KMS-11 (cell line): ENCODE measurements around the gene KSR2.

ENCODE experiments used
- H2AFZ ChIP-seq: fragments of 200-600 bp; sonication (generic); 2 replicates; pipeline ENCODE4 v1.6.1; 2016; ENCODE audit warnings: antibody characterized with exemption, mixed run types, low read depth
- H3K27ac ChIP-seq: fragments of 200-600 bp; sonication (generic); 2 replicates; pipeline ENCODE4 v1.6.1; 2016; ENCODE audit warnings: mild to moderate bottlenecking, mixed run types
- H3K27me3 ChIP-seq: fragments of 200-600 bp; sonication (generic); 2 replicates; pipeline ENCODE4 v1.6.1; 2017; ENCODE audit warnings: mild to moderate bottlenecking, low read depth, mixed run types, moderate library complexity; ENCODE audit not compliant: insufficient read depth
- H3K36me3 ChIP-seq: fragments of 200-600 bp; sonication (generic); 2 replicates; pipeline ENCODE4 v1.6.1; 2017; ENCODE audit warnings: mild to moderate bottlenecking, mixed run types; ENCODE audit not compliant: insufficient read depth
- H3K4me1 ChIP-seq: fragments of 200-600 bp; sonication (generic); 2 replicates; pipeline ENCODE4 v1.6.1; 2016; ENCODE audit warnings: mild to moderate bottlenecking, low read depth, mixed run types; ENCODE audit not compliant: poor library complexity, severe bottlenecking
- H3K4me2 ChIP-seq: fragments of 200-600 bp; sonication (generic); 2 replicates; pipeline ENCODE4 v1.7.0; 2016; ENCODE audit warnings: mild to moderate bottlenecking, mixed run types
- H3K4me3 ChIP-seq: fragments of 200-600 bp; sonication (generic); IDR thresholded peaks from 2 replicates; pipeline ENCODE4 v1.6.1; 2017; ENCODE audit warnings: low read depth, low read length, mixed read lengths; ENCODE audit not compliant: insufficient read depth
- H3K79me2 ChIP-seq: fragments of 200-600 bp; sonication (generic); 2 replicates; pipeline ENCODE4 v1.6.1; 2016; ENCODE audit warnings: low read depth, mixed run types; ENCODE audit not compliant: insufficient read depth
- H3K9ac ChIP-seq: fragments of 200-600 bp; sonication (generic); 2 replicates; pipeline ENCODE4 v1.6.1; 2016; ENCODE audit warnings: mild to moderate bottlenecking, mixed run types
- H4K20me1 ChIP-seq: fragments of 200-600 bp; sonication (generic); 2 replicates; pipeline ENCODE4 v1.6.1; 2016; ENCODE audit warnings: mild to moderate bottlenecking, mixed run types; ENCODE audit not compliant: insufficient read depth
- TF ChIP-seq, protein P1 (sequence below): fragments of 200-600 bp; sonication (generic); conservative IDR thresholded peaks from 2 replicates; pipeline ENCODE4 v1.6.1; 2017; ENCODE audit warnings: low read depth, mild to moderate bottlenecking, antibody characterized with exemption, low read length, moderate library complexity, mixed read lengths

Gene KSR2

DNA sequence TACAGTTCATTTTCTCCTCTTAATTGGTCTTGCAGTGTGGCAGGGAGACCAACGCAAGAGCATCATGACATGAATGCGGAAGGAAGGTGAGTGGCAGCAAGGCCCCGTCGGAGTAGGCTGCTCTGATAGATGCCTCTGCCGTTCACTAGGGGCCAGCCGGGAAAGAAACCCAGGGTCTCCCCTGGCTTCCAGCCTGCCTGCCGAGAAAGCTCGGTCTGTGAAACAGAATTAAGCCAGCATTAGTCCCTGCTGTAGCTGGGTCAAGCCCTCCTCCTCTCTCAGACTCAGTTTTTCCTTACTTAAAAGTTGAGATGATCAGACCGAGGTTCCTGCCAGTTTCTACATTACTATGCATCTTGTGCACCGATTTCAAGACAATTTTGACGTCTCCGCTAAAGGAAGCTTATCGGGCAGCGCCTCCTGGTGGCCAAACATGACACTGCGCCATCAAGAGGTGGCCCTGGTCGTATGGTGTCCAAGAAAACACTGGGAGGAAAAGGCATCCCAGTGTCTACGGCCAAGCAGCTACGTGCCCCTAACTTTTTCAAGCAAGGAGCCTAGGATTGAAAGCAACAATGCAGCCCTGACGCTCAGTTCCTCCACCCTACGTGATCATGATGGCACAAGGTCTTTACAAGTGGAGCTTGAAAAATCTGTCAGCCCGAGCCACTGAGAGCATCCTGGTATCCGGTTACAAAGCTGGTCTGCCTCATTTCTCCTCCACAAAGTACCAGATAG, 131.6 kb downstream of the KSR2 start:
- Histone ChIP-seq H3K4me3 (no peak overlapping the region), H4K20me1 (no peaks in the 10 kb centered on the region), H3K79me2 (no peaks in the 10 kb centered on the region), H3K9ac (no peak overlapping the region), H2AFZ (no peak overlapping the region), H3K27ac (no peak overlapping the region), H3K36me3 (no peaks in the 10 kb centered on the region), H3K27me3 (no peaks in the 10 kb centered on the region), H3K4me2 (no peak overlapping the region), H3K4me1 (no peaks in the 10 kb centered on the region)
- TF ChIP-seq, protein P1, sequence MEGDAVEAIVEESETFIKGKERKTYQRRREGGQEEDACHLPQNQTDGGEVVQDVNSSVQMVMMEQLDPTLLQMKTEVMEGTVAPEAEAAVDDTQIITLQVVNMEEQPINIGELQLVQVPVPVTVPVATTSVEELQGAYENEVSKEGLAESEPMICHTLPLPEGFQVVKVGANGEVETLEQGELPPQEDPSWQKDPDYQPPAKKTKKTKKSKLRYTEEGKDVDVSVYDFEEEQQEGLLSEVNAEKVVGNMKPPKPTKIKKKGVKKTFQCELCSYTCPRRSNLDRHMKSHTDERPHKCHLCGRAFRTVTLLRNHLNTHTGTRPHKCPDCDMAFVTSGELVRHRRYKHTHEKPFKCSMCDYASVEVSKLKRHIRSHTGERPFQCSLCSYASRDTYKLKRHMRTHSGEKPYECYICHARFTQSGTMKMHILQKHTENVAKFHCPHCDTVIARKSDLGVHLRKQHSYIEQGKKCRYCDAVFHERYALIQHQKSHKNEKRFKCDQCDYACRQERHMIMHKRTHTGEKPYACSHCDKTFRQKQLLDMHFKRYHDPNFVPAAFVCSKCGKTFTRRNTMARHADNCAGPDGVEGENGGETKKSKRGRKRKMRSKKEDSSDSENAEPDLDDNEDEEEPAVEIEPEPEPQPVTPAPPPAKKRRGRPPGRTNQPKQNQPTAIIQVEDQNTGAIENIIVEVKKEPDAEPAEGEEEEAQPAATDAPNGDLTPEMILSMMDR, result peak; percentile 94

DNA sequence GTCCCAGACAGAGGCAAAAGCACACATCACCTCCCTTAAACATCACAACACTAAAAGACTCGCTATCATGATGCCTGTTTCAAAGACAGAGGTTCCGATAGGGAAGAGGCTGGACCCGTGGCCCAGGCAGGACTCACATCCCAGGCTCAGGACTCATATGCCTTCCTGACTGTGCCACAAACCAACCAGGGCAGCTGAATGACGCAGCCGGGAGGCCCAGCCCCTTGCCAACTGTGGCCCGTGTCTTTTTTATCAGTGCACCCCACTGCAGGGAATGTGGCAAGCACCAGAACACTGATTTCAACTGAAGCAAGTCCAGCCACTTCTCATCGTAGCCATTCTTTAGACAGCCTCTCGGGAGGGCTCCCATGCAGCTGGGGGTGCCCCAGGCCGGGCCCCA, 132.3 kb downstream of the KSR2 start:
- TF ChIP-seq, protein P1, result no peak
- Histone ChIP-seq H3K36me3 (no peaks in the 10 kb centered on the region), H3K4me3 (no peak overlapping the region), H3K27me3 (no peaks in the 10 kb centered on the region), H3K27ac (no peak overlapping the region), H3K4me1 (no peaks in the 10 kb centered on the region), H2AFZ (no peak overlapping the region), H3K4me2 (no peak overlapping the region), H3K79me2 (no peaks in the 10 kb centered on the region), H3K9ac (no peak overlapping the region), H4K20me1 (no peaks in the 10 kb centered on the region)

DNA sequence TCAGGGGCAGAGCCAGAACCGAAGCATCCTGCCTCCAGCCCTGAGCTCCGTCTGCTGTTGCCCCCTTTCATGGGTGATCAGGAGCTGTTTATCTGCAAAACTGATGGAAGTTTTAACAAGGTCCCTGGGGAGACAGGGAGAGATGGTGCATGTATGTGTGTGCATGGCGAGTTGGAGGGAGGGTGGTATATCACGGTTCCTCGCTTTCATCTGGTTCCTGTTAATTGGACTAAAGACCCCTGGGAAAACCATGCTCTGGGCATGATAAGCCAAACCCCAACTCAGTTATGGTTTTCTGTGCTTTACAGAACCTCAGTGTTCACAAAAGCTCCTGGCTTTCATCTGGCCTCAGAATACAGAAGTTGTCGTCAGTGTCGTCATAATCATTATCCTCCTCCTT, 133.6 kb downstream of the KSR2 start:
- no peaks in the 10 kb centered on the region for H3K4me1 ChIP-seq
- H3K27ac ChIP-seq, result no peak overlapping the region
- H3K9ac ChIP-seq, result no peak overlapping the region
- no peaks in the 10 kb centered on the region for H3K27me3 ChIP-seq
- H2AFZ ChIP-seq, result no peak overlapping the region
- H3K4me2 ChIP-seq, result no peak overlapping the region
- TF ChIP-seq, protein P1, result no peak
- no peaks in the 10 kb centered on the region for H3K79me2 ChIP-seq
- no peaks in the 10 kb centered on the region for H3K36me3 ChIP-seq
- no peaks in the 10 kb centered on the region for H4K20me1 ChIP-seq
- H3K4me3 ChIP-seq, result no peak overlapping the region

DNA sequence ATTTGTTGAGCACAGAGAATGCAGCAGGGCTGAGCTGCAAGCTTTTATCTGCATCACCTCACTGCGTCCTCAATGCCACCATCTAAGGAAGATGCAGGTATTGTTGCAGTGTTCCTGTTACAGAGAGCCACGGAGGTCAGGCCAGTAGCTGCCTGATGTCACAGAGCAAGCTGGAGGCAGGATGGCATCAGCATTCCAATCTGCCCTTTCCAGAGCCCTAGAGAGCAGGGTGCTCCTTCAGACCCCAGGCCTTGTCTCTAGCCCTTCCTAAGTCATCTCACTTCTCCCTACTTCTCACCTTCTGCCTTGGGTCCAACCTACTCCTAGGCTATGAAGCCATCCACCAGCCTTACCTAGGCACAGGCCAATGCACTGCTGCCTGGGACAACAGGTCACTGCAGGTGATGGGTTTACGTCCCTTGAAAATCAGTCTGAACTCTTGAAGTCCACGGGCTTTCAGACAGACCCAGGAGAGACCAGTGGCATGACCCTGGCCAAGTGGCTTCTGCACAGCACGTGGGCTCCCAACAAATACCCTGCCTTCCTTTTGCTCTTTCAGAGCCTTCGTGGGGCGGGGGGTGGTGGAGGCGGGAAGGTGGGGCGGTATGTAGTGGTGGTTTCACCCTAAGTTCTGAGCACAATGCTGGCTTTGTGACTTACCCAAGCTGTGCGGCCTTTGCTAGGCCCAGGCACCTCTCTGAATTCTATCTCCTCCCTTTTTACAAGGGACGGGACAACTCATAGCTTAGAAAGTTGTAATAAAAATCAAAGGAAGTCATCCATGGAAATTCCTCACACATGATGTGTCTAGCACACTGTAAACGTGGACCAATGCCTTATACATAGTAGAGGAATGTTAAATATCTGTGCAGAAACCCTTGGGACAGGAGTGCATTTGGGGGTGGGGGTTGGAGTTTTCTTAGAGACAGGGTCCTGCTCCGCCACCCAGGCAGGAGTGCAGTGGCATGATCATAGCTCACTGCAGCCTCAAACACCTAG, 136.0 kb downstream of the KSR2 start:
- Histone ChIP-seq H3K9ac (no peak overlapping the region), H3K4me1 (no peaks in the 10 kb centered on the region), H3K4me3 (no peak overlapping the region), H3K27ac (no peak overlapping the region), H3K36me3 (no peaks in the 10 kb centered on the region), H3K79me2 (no peaks in the 10 kb centered on the region), H4K20me1 (no peaks in the 10 kb centered on the region), H3K4me2 (no peak overlapping the region), H2AFZ (no peak overlapping the region), H3K27me3 (no peaks in the 10 kb centered on the region)
- TF ChIP-seq, protein P1, result no peak
